A673 (cell line): ENCODE results near the gene RSPH10B.

Experiments
- EZH2 ChIP-seq: fragments of 200-600 bp; sonication (generic); IDR thresholded peaks from 2 replicates; pipeline ENCODE4 v1.6.1; 2017; ENCODE audit warnings: borderline replicate concordance, low read depth, mild to moderate bottlenecking, mixed read lengths, antibody characterized with exemption, low read length; ENCODE audit not compliant: poor library complexity, severe bottlenecking
- TF ChIP-seq, protein P1 (sequence below): fragments of 300-800, 200-600 bp; sonication (generic); conservative IDR thresholded peaks from 2 replicates; pipeline ENCODE4 v1.5.1; 2017; ENCODE audit warnings: low read depth, mild to moderate bottlenecking, antibody characterized with exemption, low read length, moderate library complexity, mixed read lengths

GRCh38 chr7:6015917-6016652 is 45.6 kb upstream of the RSPH10B start:
- no peak for TF ChIP-seq EZH2
- TF ChIP-seq, protein P1, sequence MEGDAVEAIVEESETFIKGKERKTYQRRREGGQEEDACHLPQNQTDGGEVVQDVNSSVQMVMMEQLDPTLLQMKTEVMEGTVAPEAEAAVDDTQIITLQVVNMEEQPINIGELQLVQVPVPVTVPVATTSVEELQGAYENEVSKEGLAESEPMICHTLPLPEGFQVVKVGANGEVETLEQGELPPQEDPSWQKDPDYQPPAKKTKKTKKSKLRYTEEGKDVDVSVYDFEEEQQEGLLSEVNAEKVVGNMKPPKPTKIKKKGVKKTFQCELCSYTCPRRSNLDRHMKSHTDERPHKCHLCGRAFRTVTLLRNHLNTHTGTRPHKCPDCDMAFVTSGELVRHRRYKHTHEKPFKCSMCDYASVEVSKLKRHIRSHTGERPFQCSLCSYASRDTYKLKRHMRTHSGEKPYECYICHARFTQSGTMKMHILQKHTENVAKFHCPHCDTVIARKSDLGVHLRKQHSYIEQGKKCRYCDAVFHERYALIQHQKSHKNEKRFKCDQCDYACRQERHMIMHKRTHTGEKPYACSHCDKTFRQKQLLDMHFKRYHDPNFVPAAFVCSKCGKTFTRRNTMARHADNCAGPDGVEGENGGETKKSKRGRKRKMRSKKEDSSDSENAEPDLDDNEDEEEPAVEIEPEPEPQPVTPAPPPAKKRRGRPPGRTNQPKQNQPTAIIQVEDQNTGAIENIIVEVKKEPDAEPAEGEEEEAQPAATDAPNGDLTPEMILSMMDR = no peak
